ENCODE measurements around the gene CD44. TPM values are rescaled to one million over a fixed set of nuclear protein-coding genes. Genes with fewer than 3 reads are reported as not detected.

The CD44 gene
- total and polyA plus RNA-seq, 5 donors from 2014 or later = 441 to 1,181 (median 497) TPM

DNA sequence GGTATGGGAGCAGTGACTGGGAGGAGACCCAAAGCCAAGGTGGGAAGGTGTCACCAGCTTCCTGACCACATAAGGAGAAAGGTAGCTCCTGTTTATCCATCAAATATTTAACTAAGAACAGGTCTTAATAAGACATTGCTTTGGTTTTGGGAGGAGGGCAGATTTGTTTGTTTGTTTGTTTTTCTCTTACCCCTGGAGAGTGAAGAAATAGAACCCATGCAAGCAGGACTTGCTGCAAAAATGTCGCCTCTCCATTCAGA is 26.2 kb upstream of the CD44 start:
- Mint-ChIP-seq H3K4me3 (no peak overlapping the region), H3K36me3 (no peaks in the 10 kb centered on the region), H3K27ac (no peak overlapping the region), H3K4me1 (peaks cover 7 to 38% (median 27%) of the 10 kb centered on the region in 4 donors), H3K9me3 (peaks cover 0 to 1% (median 0%) of the 10 kb centered on the region in 7 donors), H3K27me3 (no peaks in the 10 kb centered on the region)
- H3K9me3 ChIP-seq (ENCODE audit: control insufficient read depth in 2 of 2, low read length in 2 of 2) = no peaks in the 10 kb centered on the region
- H3K27me3 ChIP-seq (ENCODE audit: control insufficient read depth, insufficient read depth, low read length) = no peaks in the 10 kb centered on the region
- H3K4me3 ChIP-seq (ENCODE audit: low read depth, low read length) = no peak overlapping the region
- no peaks in the 10 kb centered on the region for H3K36me3 ChIP-seq (ENCODE audit: control insufficient read depth, insufficient read depth, low read length)
- ATAC-seq (ENCODE audit: low read depth in 2 of 2) (no peak), DNase-seq (no peak)
- no peak overlapping the region for H3K27ac ChIP-seq (ENCODE audit: insufficient read depth, low read length, poor library complexity, severe bottlenecking)
- peaks cover 9% of the 10 kb centered on the region for H3K4me1 ChIP-seq (ENCODE audit: control insufficient read depth, insufficient read depth, low read length, poor library complexity, severe bottlenecking)

DNA sequence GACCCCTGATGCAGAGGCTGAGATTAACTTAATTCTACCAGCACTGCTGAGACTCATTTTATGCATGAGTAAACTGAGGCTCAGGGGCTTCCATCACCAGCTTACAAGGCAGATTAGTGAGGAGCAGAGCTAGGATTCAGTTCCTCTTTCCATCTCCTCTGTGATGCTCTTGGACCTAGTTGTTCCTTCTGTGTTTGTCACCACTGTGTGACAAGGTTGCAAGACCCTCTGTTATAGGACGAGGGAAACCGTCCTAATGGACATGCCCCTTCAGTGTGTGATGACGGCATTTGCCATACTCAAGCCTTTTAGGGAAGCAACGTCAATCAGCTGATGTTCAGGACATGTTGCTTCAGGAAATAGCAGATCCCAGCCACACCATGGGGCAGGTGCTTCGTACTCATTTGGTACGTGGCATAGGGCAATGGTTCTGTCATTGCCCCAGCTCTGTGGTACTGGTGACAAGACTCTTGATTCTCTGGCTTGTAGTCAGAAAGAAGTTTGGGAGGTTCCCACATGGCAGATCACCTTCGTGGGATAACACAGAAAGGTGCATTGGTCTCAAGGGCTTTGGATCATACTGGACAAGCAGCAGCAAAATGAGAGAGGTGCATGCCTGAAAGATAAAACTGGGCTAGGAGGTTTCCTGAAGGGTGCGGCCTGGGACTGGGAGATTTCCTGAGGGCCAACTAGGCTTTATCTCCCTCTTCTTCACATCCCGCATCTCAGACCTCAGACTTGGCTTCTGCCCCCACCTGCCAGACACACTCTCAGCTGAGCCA is 23.9 kb upstream of the CD44 start:
- H3K27me3 Mint-ChIP-seq = no peaks in the 10 kb centered on the region
- Histone ChIP-seq H3K27ac (ENCODE audit: insufficient read depth, low read length, poor library complexity, severe bottlenecking) (no peak overlapping the region), H3K4me3 (ENCODE audit: low read depth, low read length) (no peak overlapping the region), H3K27me3 (ENCODE audit: control insufficient read depth, insufficient read depth, low read length) (no peaks in the 10 kb centered on the region), H3K36me3 (ENCODE audit: control insufficient read depth, insufficient read depth, low read length) (no peaks in the 10 kb centered on the region), H3K9me3 (ENCODE audit: control insufficient read depth in 2 of 2, low read length in 2 of 2) (no peaks in the 10 kb centered on the region), H3K4me1 (ENCODE audit: control insufficient read depth, insufficient read depth, low read length, poor library complexity, severe bottlenecking) (peaks cover 9% of the 10 kb centered on the region)
- no peak overlapping the region for H3K4me3 Mint-ChIP-seq
- no peak overlapping the region for H3K27ac Mint-ChIP-seq
- H3K9me3 Mint-ChIP-seq = peaks cover 0 to 3% (median 0%) of the 10 kb centered on the region in 7 donors
- no peak for ATAC-seq (ENCODE audit: low read depth in 2 of 2)
- no peaks in the 10 kb centered on the region for H3K36me3 Mint-ChIP-seq
- no peak for DNase-seq
- peaks cover 0 to 41% (median 26%) of the 10 kb centered on the region in 4 donors for H3K4me1 Mint-ChIP-seq

DNA sequence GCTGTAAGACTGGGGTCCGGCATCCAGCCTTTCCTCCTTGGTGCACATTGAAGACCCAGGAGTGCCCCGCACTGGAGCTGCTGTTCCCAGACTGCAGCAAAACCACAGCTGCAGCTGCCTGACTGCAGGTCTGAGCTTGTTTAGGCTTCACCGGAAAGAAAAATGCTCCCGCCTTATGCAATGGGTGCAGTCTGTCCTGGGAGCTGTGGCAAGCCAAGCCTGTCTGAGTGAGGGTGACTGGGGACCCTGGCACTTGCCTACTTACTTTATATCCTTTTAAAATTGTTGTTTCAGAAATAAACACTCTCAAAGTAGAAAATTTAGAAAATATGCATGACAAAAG is 23.3 kb upstream of the CD44 start:
- Mint-ChIP-seq H3K9me3 (peaks cover 0 to 3% (median 0%) of the 10 kb centered on the region in 7 donors), H3K4me3 (no peak overlapping the region), H3K4me1 (peaks cover 0 to 37% (median 26%) of the 10 kb centered on the region in 4 donors), H3K27me3 (no peaks in the 10 kb centered on the region), H3K27ac (no peak overlapping the region), H3K36me3 (no peaks in the 10 kb centered on the region)
- ATAC-seq (ENCODE audit: low read depth in 2 of 2) (no peak), DNase-seq (no peak)
- Histone ChIP-seq H3K4me3 (ENCODE audit: low read depth, low read length) (no peak overlapping the region), H3K4me1 (ENCODE audit: control insufficient read depth, insufficient read depth, low read length, poor library complexity, severe bottlenecking) (peaks cover 9% of the 10 kb centered on the region), H3K27ac (ENCODE audit: insufficient read depth, low read length, poor library complexity, severe bottlenecking) (no peak overlapping the region), H3K27me3 (ENCODE audit: control insufficient read depth, insufficient read depth, low read length) (no peaks in the 10 kb centered on the region), H3K9me3 (ENCODE audit: control insufficient read depth in 2 of 2, low read length in 2 of 2) (no peaks in the 10 kb centered on the region), H3K36me3 (ENCODE audit: control insufficient read depth, insufficient read depth, low read length) (no peaks in the 10 kb centered on the region)

DNA sequence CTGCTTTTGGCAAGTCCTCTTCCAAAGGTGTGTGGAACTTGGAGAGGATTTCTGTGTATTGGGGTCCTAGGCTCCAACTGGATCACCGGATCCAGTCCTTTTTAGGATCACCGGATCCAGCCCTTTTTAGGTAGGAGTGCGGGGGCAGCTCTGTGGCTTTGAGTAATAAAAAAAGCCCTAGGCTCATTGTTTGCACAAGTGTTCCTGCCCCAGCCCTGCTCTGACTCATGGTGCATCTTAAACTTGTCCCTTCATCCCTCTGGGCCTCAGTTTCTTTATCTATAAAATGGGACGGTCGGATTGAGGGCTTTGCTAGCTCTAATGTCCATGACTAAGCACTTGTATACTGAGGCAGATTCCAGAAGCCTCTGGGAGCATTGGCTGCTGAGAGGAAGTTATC is 22.7 kb upstream of the CD44 start:
- Mint-ChIP-seq H3K9me3 (peaks cover 0 to 3% (median 0%) of the 10 kb centered on the region in 7 donors), H3K27me3 (no peaks in the 10 kb centered on the region), H3K4me1 (peaks cover 1 to 35% (median 22%) of the 10 kb centered on the region in 4 donors), H3K4me3 (no peak overlapping the region), H3K36me3 (no peaks in the 10 kb centered on the region), H3K27ac (no peak overlapping the region)
- no peak for DNase-seq
- peaks cover 8% of the 10 kb centered on the region for H3K4me1 ChIP-seq (ENCODE audit: control insufficient read depth, insufficient read depth, low read length, poor library complexity, severe bottlenecking)
- H3K36me3 ChIP-seq (ENCODE audit: control insufficient read depth, insufficient read depth, low read length) = no peaks in the 10 kb centered on the region
- no peaks in the 10 kb centered on the region for H3K27me3 ChIP-seq (ENCODE audit: control insufficient read depth, insufficient read depth, low read length)
- no peak overlapping the region for H3K27ac ChIP-seq (ENCODE audit: insufficient read depth, low read length, poor library complexity, severe bottlenecking)
- H3K4me3 ChIP-seq (ENCODE audit: low read depth, low read length) = no peak overlapping the region
- no peaks in the 10 kb centered on the region for H3K9me3 ChIP-seq (ENCODE audit: control insufficient read depth in 2 of 2, low read length in 2 of 2)
- no peak for ATAC-seq (ENCODE audit: low read depth in 2 of 2)

DNA sequence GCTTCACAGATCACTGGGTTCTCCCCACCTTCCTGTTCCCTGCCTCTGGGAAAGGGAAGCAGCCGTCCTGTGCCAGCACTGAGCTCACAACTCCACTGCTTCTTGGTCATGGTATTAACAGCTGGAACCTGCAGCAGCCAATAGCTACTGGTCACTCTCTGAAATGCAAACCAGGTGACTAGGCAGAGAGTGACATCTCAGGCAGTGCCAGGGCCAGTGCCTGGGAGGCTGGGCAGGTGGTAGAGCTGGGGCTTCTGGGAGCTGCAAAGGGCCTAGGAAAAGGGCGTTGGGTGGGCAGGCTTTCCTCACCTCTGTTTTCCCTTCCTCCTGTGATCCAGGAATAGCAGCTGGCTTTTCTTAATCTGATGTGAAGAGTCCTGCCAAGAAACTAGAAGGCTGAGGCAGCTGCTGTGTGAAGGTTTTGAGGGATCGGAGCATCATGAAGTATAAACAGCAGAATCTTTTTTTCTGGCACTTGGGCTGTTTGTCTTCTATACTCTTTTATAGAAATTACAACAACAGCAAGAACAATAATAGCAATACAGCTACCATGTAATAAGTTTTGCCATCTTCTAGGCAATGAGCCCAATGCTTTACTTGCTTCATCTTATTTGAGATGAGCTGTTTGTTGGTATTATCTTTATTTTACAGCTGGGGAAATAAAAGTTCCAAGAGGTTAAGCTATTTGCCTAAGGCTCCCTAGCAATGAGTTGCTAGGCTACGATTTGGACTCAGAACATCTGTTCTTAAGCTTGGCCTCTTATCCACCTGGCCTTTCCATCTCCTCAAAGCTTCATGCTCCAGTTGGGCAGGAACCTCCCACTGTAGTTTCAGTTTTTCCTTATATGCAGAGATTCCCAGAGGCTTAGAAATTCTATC is 22.0 kb upstream of the CD44 start:
- peaks cover 8 to 35% (median 22%) of the 10 kb centered on the region in 4 donors for H3K4me1 Mint-ChIP-seq
- peaks cover 12% of the 10 kb centered on the region for H3K4me1 ChIP-seq (ENCODE audit: control insufficient read depth, insufficient read depth, low read length, poor library complexity, severe bottlenecking)

DNA sequence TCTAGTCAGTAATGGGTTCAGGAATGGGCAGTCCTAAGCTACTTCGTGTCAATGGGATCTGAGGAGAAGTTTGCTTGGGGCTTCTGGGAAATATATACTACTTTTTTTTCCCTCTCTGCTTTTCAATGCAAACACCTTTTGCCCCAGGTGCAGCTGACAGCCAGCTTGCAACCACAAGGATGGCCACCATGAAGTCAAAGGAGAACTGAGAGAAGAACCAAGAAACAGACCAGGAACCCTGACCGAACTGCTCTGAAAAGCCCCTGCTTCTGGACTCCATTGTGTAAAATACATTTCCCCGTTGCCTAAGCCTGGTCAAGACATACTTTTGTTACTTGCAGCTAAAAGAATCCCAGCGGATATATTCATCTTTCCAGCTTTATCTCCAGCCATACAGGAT is 20.1 kb upstream of the CD44 start:
- Mint-ChIP-seq H3K27me3 (peaks cover 3% of the 10 kb centered on the region), H3K36me3 (no peaks in the 10 kb centered on the region), H3K4me1 (peaks cover 16 to 49% (median 33%) of the 10 kb centered on the region in 4 donors), H3K27ac (no peak overlapping the region), H3K4me3 (no peak overlapping the region), H3K9me3 (peaks cover 0 to 3% (median 0%) of the 10 kb centered on the region in 7 donors)
- Histone ChIP-seq H3K9me3 (ENCODE audit: control insufficient read depth in 2 of 2, low read length in 2 of 2) (no peaks in the 10 kb centered on the region), H3K4me3 (ENCODE audit: low read depth, low read length) (no peak overlapping the region), H3K27me3 (ENCODE audit: control insufficient read depth, insufficient read depth, low read length) (no peaks in the 10 kb centered on the region), H3K4me1 (ENCODE audit: control insufficient read depth, insufficient read depth, low read length, poor library complexity, severe bottlenecking) (peaks cover 28% of the 10 kb centered on the region), H3K36me3 (ENCODE audit: control insufficient read depth, insufficient read depth, low read length) (no peaks in the 10 kb centered on the region), H3K27ac (ENCODE audit: insufficient read depth, low read length, poor library complexity, severe bottlenecking) (no peak overlapping the region)
- DNase-seq (no peak), ATAC-seq (ENCODE audit: low read depth in 2 of 2) (no peak)

More for the DNA sequence above, 22.0 kb upstream of the CD44 start:
- Histone ChIP-seq H3K36me3 (ENCODE audit: control insufficient read depth, insufficient read depth, low read length) (no peaks in the 10 kb centered on the region), H3K9me3 (ENCODE audit: control insufficient read depth in 2 of 2, low read length in 2 of 2) (no peaks in the 10 kb centered on the region), H3K4me3 (ENCODE audit: low read depth, low read length) (no peak overlapping the region), H3K27me3 (ENCODE audit: control insufficient read depth, insufficient read depth, low read length) (no peaks in the 10 kb centered on the region), H3K27ac (ENCODE audit: insufficient read depth, low read length, poor library complexity, severe bottlenecking) (no peak overlapping the region)
- Mint-ChIP-seq H3K9me3 (peaks cover 0 to 3% (median 0%) of the 10 kb centered on the region in 7 donors), H3K4me3 (no peak overlapping the region), H3K36me3 (no peaks in the 10 kb centered on the region), H3K27me3 (no peaks in the 10 kb centered on the region), H3K27ac (no peak overlapping the region)
- ATAC-seq (ENCODE audit: low read depth in 2 of 2) = no peak
- no peak for DNase-seq

DNA sequence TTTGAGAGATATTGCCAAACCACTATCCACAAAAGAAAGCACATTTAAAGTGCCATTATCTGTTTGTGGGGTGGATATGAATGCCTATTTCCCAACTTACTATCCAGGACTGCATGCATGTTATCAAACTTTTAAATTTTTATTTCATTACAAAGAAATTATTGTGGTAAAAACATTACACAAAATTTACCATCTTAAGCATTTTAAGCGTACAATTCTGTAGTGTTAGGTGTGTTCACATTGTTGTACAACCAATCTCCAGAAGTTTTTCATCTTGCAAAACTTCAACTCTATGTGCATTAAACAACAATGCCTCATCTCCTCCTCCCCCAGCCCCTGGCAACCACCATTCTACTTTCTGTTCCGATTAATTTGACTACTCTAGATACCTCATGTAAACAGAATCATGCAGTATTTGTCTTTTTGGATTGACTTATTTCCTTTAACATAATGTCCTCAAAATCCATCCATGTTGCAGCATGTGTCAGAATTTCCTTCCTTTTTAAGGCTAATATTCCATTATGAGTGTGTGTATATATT is 17.6 kb upstream of the CD44 start:
- no peaks in the 10 kb centered on the region for H3K36me3 ChIP-seq (ENCODE audit: control insufficient read depth, insufficient read depth, low read length)
- H3K4me1 ChIP-seq (ENCODE audit: control insufficient read depth, insufficient read depth, low read length, poor library complexity, severe bottlenecking) = peaks cover 44% of the 10 kb centered on the region
- H3K4me1 Mint-ChIP-seq = peaks cover 23 to 65% (median 41%) of the 10 kb centered on the region in 4 donors
- H3K9me3 ChIP-seq (ENCODE audit: control insufficient read depth in 2 of 2, low read length in 2 of 2) = no peaks in the 10 kb centered on the region
- H3K36me3 Mint-ChIP-seq = no peaks in the 10 kb centered on the region
- ATAC-seq (ENCODE audit: low read depth in 2 of 2) = no peak
- no peak overlapping the region for H3K4me3 ChIP-seq (ENCODE audit: low read depth, low read length)
- H3K27me3 Mint-ChIP-seq = peaks cover 4% of the 10 kb centered on the region
- peaks cover 0 to 3% (median 0%) of the 10 kb centered on the region in 7 donors for H3K9me3 Mint-ChIP-seq
- no peak overlapping the region for H3K27ac ChIP-seq (ENCODE audit: insufficient read depth, low read length, poor library complexity, severe bottlenecking)
- peak overlapping the region in 2 of 3 donors; percentile 9 to 73 for H3K27ac Mint-ChIP-seq
- no peaks in the 10 kb centered on the region for H3K27me3 ChIP-seq (ENCODE audit: control insufficient read depth, insufficient read depth, low read length)
- H3K4me3 Mint-ChIP-seq = peak overlapping the region in 1 of 4 donors; percentile 63
- peak in 1 of 3 donors; percentile 34 for DNase-seq

Measured in CD4-positive, CD25-positive, alpha-beta regulatory T cell (primary cell).